WTC11 (cell line): Measurements from ENCODE around the gene SMC1B. TPM values are rescaled to one million over a fixed set of nuclear protein-coding genes. Genes with fewer than 3 reads are reported as not detected.

Experiments
- ATAC-seq: fragments of 200-7000 bp; cut with Tn5 transposase; 2 replicates; pipeline ENCODE4 v1.10.0; 2021; ENCODE audit warnings: mild to moderate bottlenecking, moderate library complexity
- CTCF ChIA-PET: fragments of 300-600 bp; sonication (Branson Sonifier 250); formaldehyde crosslinking; loops from one replicate; lab custom pipeline; 2021; ENCODE audit warnings: antibody characterized with exemption; lab: Charles Lee
- POLR2A ChIA-PET: fragments of 350-600 bp; sonication (Branson Sonifier 250); formaldehyde crosslinking; loops from one replicate; lab custom pipeline; 2021; ENCODE audit warnings: antibody characterized with exemption; lab: Charles Lee
- DNase-seq: peaks from one replicate; pipeline ENCODE4 v3.0.0; 2021; ENCODE audit warnings: low spot score
- H3K27ac Mint-ChIP-seq: 2 replicates; pipeline ENCODE4 v1.8.0; 2021; ENCODE audit warnings: mixed read lengths
- H3K27me3 Mint-ChIP-seq: 2 replicates; pipeline ENCODE4 v1.8.0; 2021; ENCODE audit warnings: low read depth, mild to moderate bottlenecking, moderate library complexity, mixed read lengths
- H3K36me3 Mint-ChIP-seq: 2 replicates; pipeline ENCODE4 v1.8.0; 2021; ENCODE audit warnings: mixed read lengths
- H3K4me1 Mint-ChIP-seq: 2 replicates; pipeline ENCODE4 v1.8.0; 2022; ENCODE audit warnings: mixed read lengths
- H3K4me3 Mint-ChIP-seq: 2 replicates; pipeline ENCODE4 v1.8.0; 2021; ENCODE audit warnings: mild to moderate bottlenecking, moderate library complexity, mixed read lengths
- H3K9me3 Mint-ChIP-seq: 2 replicates; pipeline ENCODE4 v1.8.0; 2021; ENCODE audit warnings: mixed read lengths
- CREM ChIP-seq: sonication (generic); formaldehyde crosslinking; IDR thresholded peaks from 2 replicates; pipeline ENCODE4 v1.8.1; 2022; ENCODE audit warnings: mild to moderate bottlenecking, missing genetic modification reagents, moderate library complexity
- ERG ChIP-seq: fragments of 250-450 bp; sonication (Bioruptor Pico); IDR thresholded peaks from 2 replicates; pipeline ENCODE4 v1.8.0; 2021; ENCODE audit warnings: mild to moderate bottlenecking
- ESRRA ChIP-seq: sonication (generic); formaldehyde crosslinking; IDR thresholded peaks from 2 replicates; pipeline ENCODE4 v1.8.1; 2022; ENCODE audit warnings: mild to moderate bottlenecking, missing genetic modification reagents, borderline replicate concordance
- ETV6 ChIP-seq: sonication (generic); formaldehyde crosslinking; IDR thresholded peaks from 2 replicates; pipeline ENCODE4 v1.8.1; 2022; ENCODE audit warnings: mild to moderate bottlenecking, missing genetic modification reagents
- FOXP1 ChIP-seq: sonication (generic); formaldehyde crosslinking; IDR thresholded peaks from 2 replicates; pipeline ENCODE4 v1.8.0; 2022; ENCODE audit warnings: missing genetic modification reagents, mild to moderate bottlenecking, moderate library complexity, borderline replicate concordance
- FOXP4 ChIP-seq: sonication (generic); formaldehyde crosslinking; IDR thresholded peaks from 2 replicates; pipeline ENCODE4 v1.8.0; 2022; ENCODE audit warnings: mild to moderate bottlenecking, missing genetic modification reagents
- HMGA2 ChIP-seq: fragments of 250-450 bp; sonication (Bioruptor Pico); IDR thresholded peaks from 2 replicates; pipeline ENCODE4 v1.4.0; 2021; ENCODE audit warnings: mild to moderate bottlenecking, moderate library complexity
- HMGXB4 ChIP-seq: sonication (generic); formaldehyde crosslinking; IDR thresholded peaks from 2 replicates; pipeline ENCODE4 v1.8.1; 2023; ENCODE audit warnings: mild to moderate bottlenecking, moderate library complexity, missing genetic modification reagents
- MYBL2 ChIP-seq: sonication (generic); formaldehyde crosslinking; IDR thresholded peaks from 2 replicates; pipeline ENCODE4 v1.8.1; 2023; ENCODE audit warnings: mild to moderate bottlenecking, moderate library complexity, missing genetic modification reagents
- NFATC4 ChIP-seq: fragments of 250-450 bp; sonication (Bioruptor Pico); IDR thresholded peaks from 2 replicates; pipeline ENCODE4 v1.9.0; 2021; ENCODE audit warnings: mild to moderate bottlenecking
- RELA ChIP-seq: sonication (generic); formaldehyde crosslinking; IDR thresholded peaks from 2 replicates; pipeline ENCODE4 v1.8.1; 2022; ENCODE audit warnings: missing genetic modification reagents, mild to moderate bottlenecking, borderline replicate concordance
- SOX15 ChIP-seq: fragments of 250-450 bp; sonication (Bioruptor Pico); IDR thresholded peaks from 2 replicates; pipeline ENCODE4 v1.9.0; 2021; ENCODE audit warnings: mild to moderate bottlenecking
- TCF7 ChIP-seq: sonication (generic); formaldehyde crosslinking; IDR thresholded peaks from 2 replicates; pipeline ENCODE4 v1.8.0; 2022; ENCODE audit warnings: mild to moderate bottlenecking, low read depth, missing genetic modification reagents, moderate library complexity
- TEAD1 ChIP-seq: sonication (generic); formaldehyde crosslinking; IDR thresholded peaks from 2 replicates; pipeline ENCODE4 v1.8.0; 2022; ENCODE audit warnings: mild to moderate bottlenecking, missing genetic modification reagents
- USF1 ChIP-seq: sonication (generic); formaldehyde crosslinking; IDR thresholded peaks from 2 replicates; pipeline ENCODE4 v1.8.0; 2022; ENCODE audit warnings: mild to moderate bottlenecking, missing genetic modification reagents
- ZNF121 ChIP-seq: sonication (generic); formaldehyde crosslinking; IDR thresholded peaks from 2 replicates; pipeline ENCODE4 v1.8.0; 2023; ENCODE audit warnings: missing genetic modification reagents
- ZNF232 ChIP-seq: sonication (generic); formaldehyde crosslinking; IDR thresholded peaks from 2 replicates; pipeline ENCODE4 v1.8.0; 2022; ENCODE audit warnings: mild to moderate bottlenecking, missing genetic modification reagents
- ZNF263 ChIP-seq: sonication (generic); formaldehyde crosslinking; IDR thresholded peaks from 2 replicates; pipeline ENCODE4 v1.8.1; 2022; ENCODE audit warnings: low read depth, mild to moderate bottlenecking, moderate library complexity, missing genetic modification reagents
- ZNF416 ChIP-seq: fragments of 250-450 bp; sonication (Bioruptor Pico); IDR thresholded peaks from 2 replicates; pipeline ENCODE4 v1.9.0; 2021; ENCODE audit warnings: mild to moderate bottlenecking, inconsistent platforms
- ZSCAN18 ChIP-seq: fragments of 250-450 bp; sonication (Bioruptor Pico); IDR thresholded peaks from 2 replicates; pipeline ENCODE4 v2.1.2; 2022; ENCODE audit warnings: mild to moderate bottlenecking, moderate library complexity
- total RNA-seq: library from RNA; stranded (reverse); gene quantifications from 3 replicates; pipeline ENCODE4 v1.2.3, GENCODE V29; 2021
- TF ChIP-seq, protein P1 (sequence below): fragments of 250-450 bp; sonication (Bioruptor Pico); IDR thresholded peaks from 2 replicates; pipeline ENCODE4 v1.9.0; 2021; ENCODE audit warnings: mild to moderate bottlenecking
- TF ChIP-seq, protein P2 (sequence below): sonication (generic); formaldehyde crosslinking; IDR thresholded peaks from 2 replicates; pipeline ENCODE4 v1.8.1; 2023; ENCODE audit warnings: mild to moderate bottlenecking, missing genetic modification reagents
- TF ChIP-seq, protein P3 (sequence below): sonication (generic); formaldehyde crosslinking; IDR thresholded peaks from 2 replicates; pipeline ENCODE4 v1.8.1; 2022; ENCODE audit warnings: mild to moderate bottlenecking, moderate library complexity, missing genetic modification reagents

Gene SMC1B
- total RNA-seq, 1 experiment from 2014 or later: 0.07 TPM

DNA sequence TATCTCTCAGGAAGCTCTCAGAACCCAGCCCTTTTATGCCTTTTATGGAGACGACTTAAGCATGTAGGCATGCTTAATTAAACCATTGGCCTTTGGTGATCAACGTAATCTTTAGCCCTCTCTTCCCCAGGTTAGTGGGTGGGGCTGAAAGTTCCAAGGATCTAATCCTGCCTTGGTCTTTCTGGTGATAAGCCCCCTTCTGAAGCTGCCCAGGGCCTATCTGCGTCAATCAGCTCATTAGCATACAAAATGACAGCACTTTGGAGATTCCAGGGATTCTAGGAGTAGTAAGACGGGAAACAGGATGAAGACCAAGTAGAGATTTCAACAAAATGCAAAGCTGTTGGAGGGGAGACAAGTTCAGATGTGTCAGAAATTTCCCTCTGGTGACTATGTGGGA is 100.5 kb downstream of the SMC1B start (continued):
- no peak for TF ChIP-seq HMGXB4 (CRISPR knock-in tag)
- no peak for TF ChIP-seq HMGA2 (CRISPR knock-in tag)

GRCh38 chr22:45312415-45312814 is 101.0 kb downstream of the SMC1B start:
- no peaks in the 10 kb centered on the region; the same call in 1 of the 2 replicates for H3K36me3 Mint-ChIP-seq
- no peaks in the 10 kb centered on the region for H3K9me3 Mint-ChIP-seq
- H3K27me3 Mint-ChIP-seq: peaks cover 4% of the 10 kb centered on the region; the same call in 1 of the 2 replicates
- no peak for ATAC-seq
- H3K4me1 Mint-ChIP-seq: peaks cover 34% of the 10 kb centered on the region
- TF ChIP-seq FOXP1 (CRISPR knock-in tag): no peak
- TF ChIP-seq ZNF416 (CRISPR knock-in tag): no peak
- TF ChIP-seq TCF7: no peak
- no peak for TF ChIP-seq RELA
- TF ChIP-seq TEAD1 (CRISPR knock-in tag): no peak
- no peak for TF ChIP-seq ETV6 (CRISPR knock-in tag)
- no peak for TF ChIP-seq USF1 (CRISPR knock-in tag)
- TF ChIP-seq FOXP4 (CRISPR knock-in tag): no peak
- no peak for TF ChIP-seq CREM
- TF ChIP-seq, protein P1, sequence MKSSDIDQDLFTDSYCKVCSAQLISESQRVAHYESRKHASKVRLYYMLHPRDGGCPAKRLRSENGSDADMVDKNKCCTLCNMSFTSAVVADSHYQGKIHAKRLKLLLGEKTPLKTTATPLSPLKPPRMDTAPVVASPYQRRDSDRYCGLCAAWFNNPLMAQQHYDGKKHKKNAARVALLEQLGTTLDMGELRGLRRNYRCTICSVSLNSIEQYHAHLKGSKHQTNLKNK (CRISPR knock-in tag): no peak
- H3K4me3 Mint-ChIP-seq: no peak overlapping the region
- H3K27ac Mint-ChIP-seq: peak overlapping the region; percentile 65
- CTCF ChIA-PET: interaction anchor here (0.5 to 1.0 kb wide), 2 partner anchors 30 to 60 kb away, joined by 3 read pairs; no protein-coding TSS in a partner anchor
- POLR2A ChIA-PET: no interaction called here
- DNase-seq: no peak

GRCh38 chr22:45310977-45311531 is 102.3 kb downstream of the SMC1B start:
- ChIA-PET CTCF (interaction anchor here (1.5 kb wide), 1 partner anchor 151 kb away, joined by 3 read pairs; no protein-coding TSS in a partner anchor), POLR2A (interaction anchor here (0.8 kb wide), 1 partner anchor 11 kb away, joined by 3 read pairs; no protein-coding TSS in a partner anchor)
- Mint-ChIP-seq H3K4me1 (peaks cover 34% of the 10 kb centered on the region), H3K27ac (peak overlapping the region; percentile 41; the same call in 1 of the 2 replicates), H3K9me3 (no peaks in the 10 kb centered on the region), H3K36me3 (no peaks in the 10 kb centered on the region; the same call in 1 of the 2 replicates), H3K4me3 (peak overlapping the region; percentile 86), H3K27me3 (peaks cover 6% of the 10 kb centered on the region)
- DNase-seq: no peak
- no peak for ATAC-seq
- TF ChIP-seq NFATC4 (CRISPR knock-in tag) (no peak), ZSCAN18 (CRISPR knock-in tag) (no peak), SOX15 (CRISPR knock-in tag) (no peak), ZNF232 (CRISPR knock-in tag) (no peak), ZNF121 (CRISPR knock-in tag) (no peak), MYBL2 (CRISPR knock-in tag) (no peak), ESRRA (CRISPR knock-in tag) (no peak), ZNF263 (CRISPR knock-in tag) (no peak), ERG (no peak)
- TF ChIP-seq, protein P2, sequence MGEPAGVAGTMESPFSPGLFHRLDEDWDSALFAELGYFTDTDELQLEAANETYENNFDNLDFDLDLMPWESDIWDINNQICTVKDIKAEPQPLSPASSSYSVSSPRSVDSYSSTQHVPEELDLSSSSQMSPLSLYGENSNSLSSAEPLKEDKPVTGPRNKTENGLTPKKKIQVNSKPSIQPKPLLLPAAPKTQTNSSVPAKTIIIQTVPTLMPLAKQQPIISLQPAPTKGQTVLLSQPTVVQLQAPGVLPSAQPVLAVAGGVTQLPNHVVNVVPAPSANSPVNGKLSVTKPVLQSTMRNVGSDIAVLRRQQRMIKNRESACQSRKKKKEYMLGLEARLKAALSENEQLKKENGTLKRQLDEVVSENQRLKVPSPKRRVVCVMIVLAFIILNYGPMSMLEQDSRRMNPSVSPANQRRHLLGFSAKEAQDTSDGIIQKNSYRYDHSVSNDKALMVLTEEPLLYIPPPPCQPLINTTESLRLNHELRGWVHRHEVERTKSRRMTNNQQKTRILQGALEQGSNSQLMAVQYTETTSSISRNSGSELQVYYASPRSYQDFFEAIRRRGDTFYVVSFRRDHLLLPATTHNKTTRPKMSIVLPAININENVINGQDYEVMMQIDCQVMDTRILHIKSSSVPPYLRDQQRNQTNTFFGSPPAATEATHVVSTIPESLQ (CRISPR knock-in tag): no peak
- TF ChIP-seq, protein P3, sequence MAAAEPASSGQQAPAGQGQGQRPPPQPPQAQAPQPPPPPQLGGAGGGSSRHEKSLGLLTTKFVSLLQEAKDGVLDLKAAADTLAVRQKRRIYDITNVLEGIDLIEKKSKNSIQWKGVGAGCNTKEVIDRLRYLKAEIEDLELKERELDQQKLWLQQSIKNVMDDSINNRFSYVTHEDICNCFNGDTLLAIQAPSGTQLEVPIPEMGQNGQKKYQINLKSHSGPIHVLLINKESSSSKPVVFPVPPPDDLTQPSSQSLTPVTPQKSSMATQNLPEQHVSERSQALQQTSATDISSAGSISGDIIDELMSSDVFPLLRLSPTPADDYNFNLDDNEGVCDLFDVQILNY (CRISPR knock-in tag): no peak
